Measurements from ENCODE around the gene ZNF724. TPM values are rescaled to one million over a fixed set of nuclear protein-coding genes. Genes with fewer than 3 reads are reported as not detected.
"Not testable (repeated sequence)": the region's sequence is repeated elsewhere in the genome, so short reads cannot be mapped to it uniquely, and the experiment has no call there.

The ZNF724 gene
- total RNA-seq, 1 donor from 2014 or later: 19.9 TPM

GRCh38 chr19:23259961-23260360, 9.8 kb upstream of the ZNF724 start:
- Mint-ChIP-seq H3K9me3 (no peaks in the 10 kb centered on the region), H3K27me3 (no peaks in the 10 kb centered on the region), H3K4me3 (no peak overlapping the region), H3K4me1 (ENCODE audit: unreplicated experiment) (no peaks in the 10 kb centered on the region), H3K27ac (no peak overlapping the region), H3K36me3 (peaks cover 42% of the 10 kb centered on the region)
- TF ChIP-seq CTCF (conservative IDR thresholded peaks at IDR 0.05): no peak
- no peak for DNase-seq (ENCODE audit: extremely low spot score, unreplicated experiment)

- Mint-ChIP-seq H3K9me3 (no peaks in the 10 kb centered on the region), H3K4me3 (no peak overlapping the region), H3K27ac (no peak overlapping the region), H3K27me3 (no peaks in the 10 kb centered on the region), H3K36me3 (peaks cover 17% of the 10 kb centered on the region), H3K4me1 (ENCODE audit: unreplicated experiment) (peaks cover 5% of the 10 kb centered on the region)
- DNase-seq (ENCODE audit: extremely low spot score, unreplicated experiment): no peak
- TF ChIP-seq CTCF (conservative IDR thresholded peaks at IDR 0.05): no peak
These were observed 5.5 kb upstream of the ZNF724 start for GRCh38 chr19:23255700-23256099.

GRCh38 chr19:23254141-23254910, 4.1 kb upstream of the ZNF724 start:
- peaks cover 11% of the 10 kb centered on the region for H3K4me1 Mint-ChIP-seq (ENCODE audit: unreplicated experiment)
- H3K27ac Mint-ChIP-seq: no peak overlapping the region
- no peak overlapping the region for H3K4me3 Mint-ChIP-seq
- H3K36me3 Mint-ChIP-seq: peaks cover 8% of the 10 kb centered on the region
- no peaks in the 10 kb centered on the region for H3K9me3 Mint-ChIP-seq
- no peak for TF ChIP-seq CTCF (conservative IDR thresholded peaks at IDR 0.05)
- no peak for DNase-seq (ENCODE audit: extremely low spot score, unreplicated experiment)
- no peaks in the 10 kb centered on the region for H3K27me3 Mint-ChIP-seq

GRCh38 chr19:23253256-23253655, 3.1 kb upstream of the ZNF724 start:
- H3K27me3 Mint-ChIP-seq; H3K36me3 Mint-ChIP-seq; H3K9me3 Mint-ChIP-seq; DNase-seq (ENCODE audit: extremely low spot score, unreplicated experiment); H3K4me3 Mint-ChIP-seq; H3K27ac Mint-ChIP-seq: not testable (repeated sequence)
- H3K4me1 Mint-ChIP-seq (ENCODE audit: unreplicated experiment): peaks cover 11% of the 10 kb centered on the region

GRCh38 chr19:23241419-23241818, 8.8 kb downstream of the ZNF724 start:
- Mint-ChIP-seq H3K27ac (no peak overlapping the region), H3K9me3 (peaks cover 24% of the 10 kb centered on the region), H3K36me3 (peaks cover 71% of the 10 kb centered on the region)

More at GRCh38 chr19:23241419-23241818, 8.8 kb downstream of the ZNF724 start:
- TF ChIP-seq CTCF (conservative IDR thresholded peaks at IDR 0.05): no peak
- Mint-ChIP-seq H3K27me3 (no peaks in the 10 kb centered on the region), H3K4me1 (ENCODE audit: unreplicated experiment) (no peaks in the 10 kb centered on the region), H3K4me3 (no peak overlapping the region)
- no peak for DNase-seq (ENCODE audit: extremely low spot score, unreplicated experiment)
